Smooth muscle cell (in vitro differentiated cells): ENCODE results near the gene BCL2. TPM values are rescaled to one million over a fixed set of nuclear protein-coding genes. Genes with fewer than 3 reads are reported as not detected.

ENCODE experiments used
- DNase-seq: peaks from one replicate; lab custom pipeline; 2025; ENCODE audit not compliant: unreplicated experiment; lab: John Stamatoyannopoulos, UW
- H2AFZ ChIP-seq: fragments of 200-600 bp; sonication (generic); 2 replicates; pipeline ENCODE4 v1.6.0; 2016; ENCODE audit warnings: antibody characterized with exemption, low read depth, mild to moderate bottlenecking
- H3F3A ChIP-seq: fragments of 200-600 bp; sonication (generic); 2 replicates; pipeline ENCODE4 v1.6.0; 2017; ENCODE audit warnings: antibody characterized with exemption, low read depth
- H3K27ac ChIP-seq: fragments of 200-600 bp; sonication (generic); 2 replicates; pipeline ENCODE4 v1.5.1; 2016; ENCODE audit warnings: low read depth, mild to moderate bottlenecking
- H3K27me3 ChIP-seq: fragments of 200-600 bp; sonication (generic); 2 replicates; pipeline ENCODE4 v1.6.1; 2016; ENCODE audit warnings: low read depth, mild to moderate bottlenecking
- H3K36me3 ChIP-seq: fragments of 200-600 bp; sonication (generic); 2 replicates; pipeline ENCODE4 v1.5.1; 2016; ENCODE audit warnings: low read depth
- H3K4me1 ChIP-seq: fragments of 200-600 bp; sonication (generic); 2 replicates; pipeline ENCODE4 v1.5.1; 2016; ENCODE audit warnings: low read depth
- H3K4me2 ChIP-seq: fragments of 200-600 bp; sonication (generic); 2 replicates; pipeline ENCODE4 v1.6.0; 2016; ENCODE audit warnings: mild to moderate bottlenecking
- H3K4me3 ChIP-seq: fragments of 200-600 bp; sonication (generic); 2 replicates; pipeline ENCODE4 v1.5.1; 2016; ENCODE audit warnings: mild to moderate bottlenecking
- H3K79me2 ChIP-seq: fragments of 200-600 bp; sonication (generic); 2 replicates; pipeline ENCODE4 v1.6.0; 2016; ENCODE audit warnings: low read depth, mild to moderate bottlenecking
- H3K9ac ChIP-seq: fragments of 200-600 bp; sonication (generic); 2 replicates; pipeline ENCODE4 v1.6.0; 2016; ENCODE audit warnings: low read depth
- H3K9me3 ChIP-seq: fragments of 200-600 bp; sonication (generic); replicated peaks from 2 replicates; pipeline ENCODE4 v1.5.1; 2016; ENCODE audit warnings: low read depth
- H4K20me1 ChIP-seq: fragments of 200-600 bp; sonication (generic); 2 replicates; pipeline ENCODE4 v1.6.0; 2016; ENCODE audit warnings: low read depth
- CTCF ChIP-seq: fragments of 200-600 bp; sonication (generic); IDR thresholded peaks from 2 replicates; pipeline ENCODE4 v1.5.1; 2017; ENCODE audit warnings: borderline replicate concordance, mild to moderate bottlenecking, antibody characterized with exemption; ENCODE audit not compliant: insufficient read depth, poor library complexity, severe bottlenecking
- WGBS: methylation state at CpG from one replicate; pipeline ENCODE4 v1.1.7; 2016; ENCODE audit warnings: low lambda C conversion rate; 5-methylcytosine and 5-hydroxymethylcytosine counted together
- polyA plus RNA-seq: library from polyadenylated mRNA; unstranded; fragments of >200 nt; fragmentation: Nextera tagmentation; extraction: Ambion mirVana; gene quantifications from 2 replicates; pipeline ENCODE4 v1.2.1, GENCODE V29; 2016
- total RNA-seq: library from RNA; depleted of rRNA; stranded (reverse); fragments of >200 nt; gene quantifications from 2 replicates; pipeline ENCODE4 v1.2.3, GENCODE V29; 2014

The BCL2 gene
- total and polyA plus RNA-seq, 2 experiments from 2014 or later: 0.85 TPM; not detected in 1

DNA sequence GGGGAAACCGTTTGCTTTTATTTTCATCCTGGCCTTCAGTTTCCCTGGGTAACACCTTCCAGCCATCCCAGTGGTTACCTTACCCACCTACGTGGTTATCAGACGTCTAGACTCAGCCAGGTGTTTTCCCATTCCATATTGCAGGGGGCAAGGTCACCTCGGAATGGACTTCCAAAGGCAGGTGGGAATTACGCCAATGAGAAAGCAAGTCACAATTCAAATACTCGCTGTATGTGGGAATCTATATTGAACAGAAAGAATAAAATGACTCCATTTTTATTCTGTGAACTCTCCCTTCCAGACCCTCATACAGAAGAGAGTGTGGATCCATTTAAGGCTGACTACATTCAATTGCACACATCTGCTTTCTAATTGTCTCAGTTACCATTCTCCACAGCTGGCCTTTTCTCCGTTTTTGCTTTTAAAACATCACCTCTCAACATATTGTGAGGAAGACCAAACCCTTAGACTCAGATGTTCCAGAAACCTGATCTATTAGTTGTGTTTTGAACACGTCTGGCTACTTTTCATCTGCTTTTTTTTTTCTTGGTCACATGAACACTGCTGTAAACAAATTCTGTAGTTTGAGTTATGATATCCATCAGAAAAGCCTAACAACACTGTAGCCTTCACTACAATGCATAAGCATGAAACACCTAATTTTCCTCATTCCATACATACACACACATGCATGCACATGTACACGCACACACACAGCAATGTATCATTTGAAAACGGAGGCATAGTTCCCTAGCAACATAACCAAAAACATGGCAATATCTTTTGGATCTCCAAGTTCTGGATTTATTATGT lies 59.8 kb downstream of the BCL2 start:
- TF ChIP-seq CTCF: no peak
- Histone ChIP-seq H3K9me3 (no peaks in the 10 kb centered on the region), H4K20me1 (no peaks in the 10 kb centered on the region), H3K4me3 (no peak overlapping the region), H3K27me3 (no peaks in the 10 kb centered on the region), H3K79me2 (no peaks in the 10 kb centered on the region), H2AFZ (no peak overlapping the region), H3K9ac (no peak overlapping the region), H3K36me3 (no peaks in the 10 kb centered on the region), H3F3A (no peaks in the 10 kb centered on the region), H3K27ac (no peak overlapping the region), H3K4me2 (no peak overlapping the region), H3K4me1 (no peaks in the 10 kb centered on the region)
- 92% methylated on average over 10 of the region's 10 CpGs for WGBS
- no peak for DNase-seq

GRCh38 chr18:63258749-63259566 lies 60.6 kb downstream of the BCL2 start:
- H3K27ac ChIP-seq: no peak overlapping the region
- H3K27me3 ChIP-seq: no peaks in the 10 kb centered on the region
- no peak for TF ChIP-seq CTCF
- H3K4me2 ChIP-seq: no peak overlapping the region
- H4K20me1 ChIP-seq: no peaks in the 10 kb centered on the region
- no peaks in the 10 kb centered on the region for H3K36me3 ChIP-seq
- WGBS: 90% methylated on average over 16 of the region's 16 CpGs
- no peak overlapping the region for H2AFZ ChIP-seq
- H3K79me2 ChIP-seq: no peaks in the 10 kb centered on the region
- H3F3A ChIP-seq: no peaks in the 10 kb centered on the region
- H3K9ac ChIP-seq: no peak overlapping the region
- H3K4me1 ChIP-seq: no peaks in the 10 kb centered on the region
- H3K4me3 ChIP-seq: no peak overlapping the region
- no peaks in the 10 kb centered on the region for H3K9me3 ChIP-seq
- DNase-seq: no peak

DNA sequence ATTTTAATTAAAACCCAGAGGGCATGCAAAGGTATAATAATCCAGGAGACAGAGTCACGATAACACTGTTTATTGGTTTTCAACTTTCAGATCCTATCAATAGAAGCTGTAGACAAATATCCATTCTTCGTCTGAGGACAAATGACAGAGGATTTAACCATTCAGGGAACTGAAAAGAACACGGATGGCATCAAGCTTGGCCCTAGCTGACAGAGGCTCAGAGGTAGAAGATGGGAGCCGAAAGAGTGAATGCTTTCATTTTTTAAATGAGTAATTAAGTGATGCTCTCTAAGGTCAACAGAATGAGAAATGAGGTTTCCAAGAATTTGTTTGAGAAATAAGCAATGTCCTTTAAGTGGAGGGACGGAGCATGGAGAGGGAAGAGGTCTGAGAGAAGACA lies 62.1 kb downstream of the BCL2 start:
- no peaks in the 10 kb centered on the region for H3K36me3 ChIP-seq
- no peaks in the 10 kb centered on the region for H3K4me1 ChIP-seq
- TF ChIP-seq CTCF: no peak
- H3K4me3 ChIP-seq: no peak overlapping the region
- DNase-seq: no peak
- no peaks in the 10 kb centered on the region for H4K20me1 ChIP-seq
- H3K9me3 ChIP-seq: no peaks in the 10 kb centered on the region
- no peak overlapping the region for H3K4me2 ChIP-seq
- no peaks in the 10 kb centered on the region for H3K79me2 ChIP-seq
- no peak overlapping the region for H2AFZ ChIP-seq
- 92% methylated on average over 5 of the region's 5 CpGs for WGBS
- H3K9ac ChIP-seq: no peak overlapping the region
- no peaks in the 10 kb centered on the region for H3K27me3 ChIP-seq
- no peak overlapping the region for H3K27ac ChIP-seq
- H3F3A ChIP-seq: no peaks in the 10 kb centered on the region
